Midbrain (tissue), 1 donor: ENCODE measurements around the gene POLR3E.
"Not testable (repeated sequence)": the region's sequence is repeated elsewhere in the genome, so short reads cannot be mapped to it uniquely, and the experiment has no call there.

ENCODE experiments used
- DNase-seq: peaks from one replicate; lab custom pipeline; 2025; lab: John Stamatoyannopoulos, UW

POLR3E gene

DNA sequence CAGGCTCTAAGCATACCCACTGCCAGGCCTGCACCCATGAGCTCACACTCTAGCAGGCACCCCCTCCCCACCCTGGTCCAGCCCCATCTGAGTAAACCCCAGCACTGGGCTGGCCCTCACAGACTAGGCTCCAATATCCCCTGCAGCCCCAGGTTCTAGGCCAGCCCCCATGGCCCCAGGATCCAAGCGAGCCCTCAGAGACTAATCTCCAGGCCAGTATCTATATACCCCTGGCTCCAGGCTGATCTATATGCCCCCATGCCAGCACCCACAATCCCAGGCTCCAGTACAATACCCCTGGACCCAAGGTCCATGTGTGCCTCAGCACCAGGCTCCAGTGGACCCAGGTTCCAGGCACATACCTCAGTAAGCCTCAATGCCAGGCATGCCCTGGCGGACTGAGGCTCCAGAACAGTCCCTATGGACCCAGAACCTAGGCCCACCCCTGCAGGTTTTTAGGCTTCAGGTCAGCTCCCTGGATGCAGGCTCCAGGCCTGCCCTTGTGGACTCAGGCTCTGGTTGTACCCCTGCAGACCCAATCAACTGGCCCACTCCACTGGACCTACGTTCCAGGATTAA is 38.5 kb downstream of the POLR3E start:
- no peak for DNase-seq

DNA sequence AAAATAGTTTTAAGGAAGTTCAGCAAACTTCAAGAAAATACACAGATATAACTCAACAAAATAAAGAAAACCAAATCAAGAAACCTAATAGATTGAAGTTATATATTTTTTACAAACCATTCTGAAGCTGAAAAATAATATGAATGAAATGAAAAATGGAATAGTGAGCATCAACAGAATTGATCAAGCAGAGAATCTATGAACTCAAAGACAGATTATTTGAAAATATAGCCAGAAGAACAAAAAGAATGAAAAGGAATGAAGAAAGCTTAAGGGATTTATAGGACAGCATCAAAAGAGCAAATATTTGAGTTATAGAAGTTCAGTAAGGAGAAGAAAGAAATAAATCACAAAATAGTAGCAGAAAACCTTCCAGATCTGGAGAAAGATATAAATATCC is 39.4 kb downstream of the POLR3E start:
- DNase-seq, result no peak

DNA sequence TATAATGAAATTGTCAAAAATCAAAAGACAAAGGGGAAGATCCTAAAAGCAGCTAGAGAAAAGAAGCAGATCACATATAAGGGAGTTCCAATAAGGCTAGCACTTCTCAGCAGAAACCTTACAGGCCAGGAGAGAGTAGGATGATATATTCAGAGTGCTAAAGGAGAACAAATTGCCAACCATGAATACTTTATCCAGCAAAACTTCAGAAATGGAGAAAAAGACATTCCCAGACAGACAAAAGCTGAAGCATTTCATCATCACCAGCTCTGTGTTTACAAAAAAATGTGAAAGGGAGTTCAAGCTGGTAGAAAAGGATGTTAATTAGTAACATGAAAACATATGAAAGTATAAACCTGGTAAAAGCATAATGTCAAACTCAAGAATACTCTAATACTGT is 39.8 kb downstream of the POLR3E start:
- no peak for DNase-seq

DNA sequence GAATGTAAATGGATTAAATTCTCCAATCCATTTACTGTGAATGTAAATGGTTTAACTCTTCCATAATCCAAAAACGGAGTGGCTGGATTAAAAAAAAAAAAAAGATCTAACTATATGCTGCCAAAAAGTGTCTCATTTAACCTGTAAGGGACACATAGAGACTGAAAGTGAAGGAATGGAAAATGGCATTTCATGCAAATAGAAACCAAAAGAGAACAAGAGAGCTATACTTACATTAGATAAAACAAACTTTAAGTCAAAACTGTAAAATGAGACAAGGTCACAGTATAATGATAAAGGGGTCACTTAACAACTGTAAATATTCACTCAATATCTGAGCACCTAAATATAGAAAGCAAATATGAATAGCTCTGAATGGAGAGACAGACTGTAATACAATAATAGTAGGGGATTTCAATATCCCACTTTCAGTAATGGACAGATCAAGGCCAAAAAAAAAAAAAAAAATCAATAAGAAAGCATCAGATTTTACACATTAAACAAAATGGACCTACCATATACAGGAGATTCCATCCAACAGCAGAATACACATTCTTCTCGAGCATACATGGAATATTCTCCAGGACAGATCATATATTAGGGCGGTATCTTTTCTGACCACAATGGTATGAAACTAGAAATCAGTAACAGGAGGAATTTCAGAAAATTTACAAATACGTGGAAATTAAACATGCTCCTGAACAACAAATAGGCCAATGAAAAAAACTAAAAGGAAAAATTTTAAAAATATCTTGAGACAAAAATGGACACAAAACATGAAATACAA is 40.8 kb downstream of the POLR3E start:
- DNase-seq, result no peak

DNA sequence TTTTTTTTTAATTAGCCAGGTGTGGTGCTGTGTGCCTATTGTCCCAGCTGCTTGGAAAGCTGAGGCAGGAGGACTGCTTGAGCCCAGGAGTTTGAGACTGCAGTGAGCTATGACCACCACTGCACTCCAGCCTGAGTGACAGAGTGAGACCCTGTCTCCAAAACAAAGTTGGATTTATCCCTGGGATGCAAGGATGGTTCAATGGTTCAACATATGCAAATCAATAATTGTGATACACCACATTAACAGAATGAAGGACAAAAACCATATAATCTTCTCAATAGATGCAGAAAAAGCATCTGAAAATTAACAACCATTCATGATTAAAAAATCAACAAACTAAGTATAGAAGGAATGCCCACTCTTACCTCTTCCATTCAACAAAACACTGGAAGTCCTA is 43.7 kb downstream of the POLR3E start:
- DNase-seq, result no peak

DNA sequence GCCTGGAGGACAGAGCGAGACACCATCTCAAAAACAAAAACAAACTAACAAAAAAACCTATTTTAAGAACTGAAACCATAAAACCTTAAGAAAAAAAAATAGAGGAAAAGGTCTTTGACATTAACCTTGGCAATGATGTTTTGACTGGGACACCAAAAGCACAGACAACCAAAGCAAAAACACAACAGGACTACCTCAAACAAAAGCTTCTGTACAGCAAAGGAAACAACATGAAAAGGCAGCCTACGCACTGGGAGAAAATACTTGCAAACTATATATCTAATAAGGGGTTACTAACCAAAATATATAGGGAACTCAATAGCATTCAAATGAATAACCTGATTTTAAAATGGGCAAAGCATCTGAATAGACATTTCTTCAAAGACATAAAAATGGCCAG is 44.9 kb downstream of the POLR3E start:
- no peak for DNase-seq

DNA sequence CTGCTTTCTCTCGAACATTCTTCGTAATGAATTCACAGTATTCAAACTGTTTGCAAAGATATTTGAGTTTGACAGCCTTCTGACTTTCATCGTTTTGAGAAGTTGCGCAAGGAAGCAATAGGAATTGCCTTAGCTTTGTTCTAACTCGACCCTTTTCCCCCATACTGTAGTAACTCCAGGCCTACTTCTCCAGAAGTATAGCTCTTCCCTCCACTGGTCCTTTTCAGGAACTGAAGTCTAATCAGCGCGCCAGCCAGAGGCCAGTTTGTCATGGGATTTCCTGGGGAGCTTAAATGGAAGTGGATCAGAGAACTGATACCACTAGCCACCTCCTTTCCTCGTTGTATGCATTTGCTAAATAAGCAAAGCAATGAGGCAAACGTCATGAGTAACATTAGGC is 49.3 kb downstream of the POLR3E start:
- DNase-seq, result no peak

DNA sequence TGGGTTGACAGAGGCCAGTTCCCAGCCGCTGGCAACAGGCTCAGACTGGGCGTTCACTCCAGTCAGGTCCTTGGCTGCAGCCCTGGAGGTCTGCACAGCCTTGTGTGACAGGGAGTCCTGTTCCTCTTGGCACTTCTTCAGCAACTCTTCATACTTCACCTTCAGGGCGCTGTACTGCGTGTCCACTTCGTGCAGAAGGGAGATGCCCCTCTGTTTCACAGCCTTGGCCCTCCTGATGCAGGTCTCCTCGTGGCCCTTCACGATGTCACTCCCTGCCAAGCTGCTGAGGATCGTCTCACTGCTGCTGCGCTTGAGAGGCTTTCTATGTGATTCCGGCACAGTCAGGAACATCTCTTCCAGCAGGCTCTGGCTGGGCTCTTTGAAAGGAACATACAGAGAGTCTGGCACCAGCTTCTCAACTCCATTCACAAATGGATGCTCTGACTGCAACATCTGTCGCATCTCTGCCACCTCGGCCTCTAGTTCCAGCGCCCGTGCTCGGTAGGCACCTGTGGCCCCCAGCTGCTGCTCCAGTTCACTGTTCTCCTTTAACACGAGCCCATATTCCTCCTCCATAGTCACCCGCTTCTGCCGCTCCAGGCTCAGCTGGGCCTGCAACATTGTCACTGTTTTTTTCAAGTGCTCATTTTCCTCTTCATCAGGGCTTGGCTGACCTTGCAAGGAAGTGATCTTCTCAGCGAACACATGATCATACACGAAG is 50.1 kb downstream of the POLR3E start:
- DNase-seq, result peak; percentile 20

DNA sequence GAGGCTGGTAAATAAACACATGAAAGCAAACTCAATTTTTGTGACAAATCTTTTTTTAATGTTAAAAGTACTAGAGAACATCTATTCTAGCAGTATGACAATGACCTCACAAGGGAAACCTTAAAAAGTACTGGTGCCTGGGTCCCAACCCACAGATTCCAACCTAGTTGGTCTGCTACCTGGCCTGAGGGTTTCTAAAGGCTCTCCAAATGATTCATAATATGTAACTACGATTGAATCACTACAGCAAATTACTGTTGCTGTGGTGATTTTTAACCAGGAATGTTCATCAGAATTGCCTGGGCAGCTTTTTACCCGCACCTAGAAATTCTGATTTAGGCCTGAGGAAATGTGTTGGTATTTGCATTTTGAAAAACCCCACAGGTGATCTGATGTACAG is 51.1 kb downstream of the POLR3E start:
- DNase-seq, result no peak

DNA sequence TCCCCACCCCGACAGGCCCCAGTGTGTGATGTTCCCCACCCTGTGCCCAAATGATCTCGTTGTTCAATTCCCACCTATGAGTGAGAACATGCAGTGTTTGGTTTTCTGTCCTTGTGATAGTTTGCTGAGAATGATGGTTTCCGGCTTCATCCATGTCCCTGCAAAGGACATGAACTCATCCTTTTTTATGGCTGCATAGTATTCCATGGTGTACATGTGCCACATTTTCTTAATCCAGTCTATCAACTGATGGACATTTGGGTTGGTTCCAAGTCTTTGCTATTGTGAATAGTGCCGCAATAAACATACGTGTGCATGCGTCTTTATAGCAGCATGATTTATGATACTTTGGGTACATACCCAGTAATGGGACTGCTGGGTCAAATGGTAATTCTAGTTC is 53.8 kb downstream of the POLR3E start:
- DNase-seq, result not testable (repeated sequence)

DNA sequence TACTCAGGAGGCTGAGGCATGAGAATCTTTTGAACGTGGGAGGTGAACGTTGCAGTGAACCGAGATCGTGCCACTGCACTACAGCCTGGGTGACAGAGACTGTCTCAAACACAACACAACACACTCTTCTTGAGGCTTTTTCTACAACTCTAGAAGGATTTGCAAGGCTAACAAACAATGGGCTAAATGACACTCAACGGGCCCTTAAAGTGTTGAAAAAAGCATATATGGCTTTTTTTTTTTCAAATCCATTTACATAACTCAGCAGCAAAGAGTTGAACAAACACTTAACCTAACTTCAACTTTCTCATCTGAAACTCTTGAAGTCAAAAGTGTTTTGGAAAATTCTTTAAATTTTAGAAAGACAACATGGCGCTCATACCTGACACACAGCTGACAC is 54.9 kb downstream of the POLR3E start:
- no peak for DNase-seq

DNA sequence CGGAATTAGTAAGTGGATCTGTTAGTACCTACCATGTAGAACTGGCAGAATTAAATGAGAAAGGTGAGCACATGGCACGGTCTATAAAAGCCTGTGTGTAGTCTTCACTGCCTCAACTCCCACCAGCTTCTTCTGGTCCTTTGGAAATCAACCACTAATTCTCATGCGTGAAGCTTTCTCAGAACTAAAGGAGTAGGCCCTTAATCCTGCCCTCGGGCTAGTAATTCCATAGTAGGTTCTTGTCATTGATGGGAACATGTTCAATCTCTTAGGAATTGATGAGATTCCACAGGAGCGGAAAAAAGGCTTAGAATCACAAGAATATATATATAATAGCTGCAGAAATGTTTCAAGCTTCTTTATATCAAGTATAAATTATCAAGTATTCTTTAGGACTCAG is 55.5 kb downstream of the POLR3E start:
- DNase-seq, result no peak

DNA sequence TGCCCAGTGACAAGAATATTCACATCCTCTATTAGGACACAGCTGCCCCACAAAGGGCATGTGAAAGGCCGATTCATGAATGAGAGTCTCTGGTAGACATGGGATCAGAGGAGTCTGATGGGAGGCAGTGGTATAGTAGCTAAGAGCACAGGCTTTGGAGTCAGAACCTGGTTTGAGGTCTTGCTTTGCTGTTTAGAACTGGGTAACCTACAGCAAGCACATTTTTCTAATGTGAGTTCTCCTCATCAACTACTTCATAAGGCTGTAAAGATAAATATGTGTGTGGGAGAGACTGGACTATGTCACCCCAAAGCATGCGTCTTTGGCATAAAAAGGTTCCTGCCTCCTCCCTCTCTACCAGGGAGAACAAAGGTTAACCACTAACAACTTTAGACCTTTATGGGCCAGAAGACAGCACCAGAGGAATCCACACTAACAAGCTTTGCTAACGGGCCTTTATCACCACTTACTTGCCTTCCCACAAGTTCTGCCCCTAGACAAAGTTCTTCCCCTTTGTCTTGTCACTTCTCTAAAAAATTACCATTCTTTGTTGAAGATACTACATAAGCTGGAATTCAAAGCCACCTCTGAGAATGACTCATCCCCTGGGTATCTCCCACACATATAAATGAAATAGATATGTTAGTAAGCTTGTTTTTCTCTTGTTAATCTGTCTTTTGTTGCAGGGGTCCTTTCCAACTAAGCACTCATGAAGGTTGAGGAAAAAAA is 56.1 kb downstream of the POLR3E start:
- no peak for DNase-seq

DNA sequence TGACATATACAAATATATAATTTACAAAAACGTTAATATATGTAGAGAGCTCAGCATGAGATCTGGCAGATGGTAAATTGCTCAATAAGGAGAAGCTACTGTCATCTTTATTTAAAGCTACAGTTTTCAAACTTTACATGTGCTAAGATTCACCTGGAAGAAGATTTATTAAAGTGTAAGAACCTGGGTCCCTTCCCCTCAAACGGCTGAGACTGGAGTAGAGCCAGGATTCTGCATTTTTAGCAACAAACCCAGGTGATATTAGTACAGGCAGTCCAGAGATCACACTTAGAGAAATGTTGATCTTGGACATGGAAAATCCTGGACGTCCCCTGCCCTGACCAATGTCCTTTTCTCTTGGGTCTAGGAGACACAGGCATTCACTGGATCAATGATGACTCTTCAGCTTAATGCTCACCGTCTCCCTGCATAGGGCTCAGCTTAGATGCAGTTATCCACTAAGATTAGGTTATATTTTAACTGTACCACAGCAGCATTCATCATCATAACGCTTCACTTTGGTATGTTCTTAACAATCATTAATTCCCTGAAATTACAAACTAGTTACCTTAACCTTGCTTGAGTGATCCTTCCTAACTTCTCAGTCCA is 56.8 kb downstream of the POLR3E start:
- no peak for DNase-seq

DNA sequence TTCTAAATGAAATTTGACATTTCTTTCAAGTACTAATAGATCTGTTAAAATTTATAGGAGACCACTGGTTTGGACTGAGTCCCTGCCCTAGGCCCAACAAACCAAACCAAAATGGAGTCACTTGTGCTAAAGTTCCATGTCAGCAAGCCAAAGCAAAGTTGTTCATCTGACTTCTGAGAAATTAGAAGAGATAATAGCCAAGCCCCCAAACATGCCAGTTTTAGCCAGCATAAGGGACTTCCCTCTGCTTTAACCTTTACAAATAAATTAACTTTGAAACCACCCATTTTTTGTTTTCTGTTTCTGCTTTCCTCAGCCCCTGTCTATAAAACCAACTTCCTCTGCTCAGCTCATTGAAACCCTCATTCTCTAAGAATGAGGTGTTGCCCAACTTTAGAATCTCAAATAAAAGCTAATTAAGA is 58.3 kb downstream of the POLR3E start:
- DNase-seq, result no peak

DNA sequence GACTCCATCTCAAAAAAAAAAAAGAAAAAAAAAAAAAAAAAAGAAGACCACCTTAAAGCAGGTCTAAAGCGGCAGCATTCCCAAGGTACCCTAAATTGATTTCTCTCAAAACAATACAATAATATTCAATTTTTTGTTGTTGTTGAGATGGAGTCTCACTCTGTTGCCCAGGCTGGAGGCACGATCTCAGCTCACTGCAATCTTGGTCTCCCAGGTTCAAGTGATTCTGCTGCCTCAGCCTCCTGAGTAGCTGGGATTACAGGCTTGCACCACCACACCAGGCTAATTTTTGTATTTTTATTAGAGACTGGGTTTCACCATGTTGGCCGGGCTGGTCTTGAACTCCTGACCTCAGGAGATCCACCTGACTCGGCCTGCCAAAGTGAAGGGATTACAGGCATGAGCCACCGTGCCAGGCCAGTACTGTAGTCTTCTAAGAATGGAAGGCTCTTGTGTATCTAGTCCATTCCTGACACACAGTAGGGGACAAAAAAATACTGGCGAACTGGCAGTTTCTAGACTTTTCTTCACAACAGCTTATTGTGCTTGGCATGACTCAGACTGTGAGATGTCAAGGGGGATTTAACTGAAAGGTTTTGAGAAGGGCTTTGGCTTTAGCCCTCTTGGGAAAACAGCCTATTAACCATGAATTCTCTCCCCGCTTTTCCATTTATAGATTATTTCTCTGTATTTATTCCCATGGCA is 59.9 kb downstream of the POLR3E start:
- DNase-seq, result no peak

DNA sequence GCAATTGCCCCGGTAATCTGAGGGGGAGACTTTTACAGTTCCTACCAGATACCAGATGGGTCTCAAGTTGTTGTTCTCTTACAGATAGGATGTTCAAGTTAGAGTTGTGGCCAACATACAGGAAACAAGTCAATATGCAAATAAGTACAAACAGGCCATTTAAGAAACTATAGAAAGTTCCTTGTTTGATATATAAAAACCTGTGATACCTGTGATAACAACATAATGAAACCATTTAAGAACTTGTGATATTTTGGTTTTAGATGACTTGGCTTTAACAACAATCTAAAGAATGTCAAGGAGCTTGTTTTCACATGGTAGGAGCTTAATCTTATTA is 60.4 kb downstream of the POLR3E start:
- no peak for DNase-seq

DNA sequence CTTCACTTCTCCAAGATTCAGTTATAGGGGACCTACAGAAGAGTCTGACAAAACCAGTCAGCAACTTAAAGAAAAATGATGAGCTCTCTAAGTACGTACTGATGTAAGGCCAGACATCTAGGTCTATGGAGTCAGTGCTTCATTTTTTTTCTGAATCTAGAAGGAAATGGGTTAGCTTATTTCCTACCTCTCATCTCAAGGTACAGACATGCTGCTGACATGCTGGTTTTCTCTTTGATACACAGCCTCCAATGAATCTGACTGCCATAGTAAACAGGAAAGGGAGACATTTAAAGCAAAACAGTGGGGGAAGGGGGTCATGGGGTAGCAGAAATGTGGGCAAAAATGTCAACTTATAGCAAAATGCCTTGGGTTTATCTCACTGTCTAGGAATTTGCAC is 60.8 kb downstream of the POLR3E start:
- no peak for DNase-seq

DNA sequence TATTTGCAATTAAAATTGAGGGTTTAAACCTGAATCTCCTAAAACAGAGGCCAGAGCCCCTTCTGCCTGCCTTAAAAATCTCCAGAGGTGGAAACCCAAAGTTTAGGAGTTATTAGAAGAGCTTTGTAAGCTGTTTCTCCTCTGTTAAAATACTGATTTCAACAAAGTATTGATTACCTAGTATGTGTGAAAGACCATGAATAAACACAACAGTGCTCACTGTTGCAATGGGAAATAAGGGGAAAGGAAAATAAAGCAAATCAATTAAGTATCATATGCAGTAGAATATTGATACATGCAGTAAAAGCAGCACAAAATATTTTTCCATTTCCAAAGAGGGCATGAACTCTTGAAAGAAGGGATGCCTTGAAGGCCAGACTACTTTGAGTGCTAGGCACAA is 62.5 kb downstream of the POLR3E start:
- DNase-seq, result no peak

DNA sequence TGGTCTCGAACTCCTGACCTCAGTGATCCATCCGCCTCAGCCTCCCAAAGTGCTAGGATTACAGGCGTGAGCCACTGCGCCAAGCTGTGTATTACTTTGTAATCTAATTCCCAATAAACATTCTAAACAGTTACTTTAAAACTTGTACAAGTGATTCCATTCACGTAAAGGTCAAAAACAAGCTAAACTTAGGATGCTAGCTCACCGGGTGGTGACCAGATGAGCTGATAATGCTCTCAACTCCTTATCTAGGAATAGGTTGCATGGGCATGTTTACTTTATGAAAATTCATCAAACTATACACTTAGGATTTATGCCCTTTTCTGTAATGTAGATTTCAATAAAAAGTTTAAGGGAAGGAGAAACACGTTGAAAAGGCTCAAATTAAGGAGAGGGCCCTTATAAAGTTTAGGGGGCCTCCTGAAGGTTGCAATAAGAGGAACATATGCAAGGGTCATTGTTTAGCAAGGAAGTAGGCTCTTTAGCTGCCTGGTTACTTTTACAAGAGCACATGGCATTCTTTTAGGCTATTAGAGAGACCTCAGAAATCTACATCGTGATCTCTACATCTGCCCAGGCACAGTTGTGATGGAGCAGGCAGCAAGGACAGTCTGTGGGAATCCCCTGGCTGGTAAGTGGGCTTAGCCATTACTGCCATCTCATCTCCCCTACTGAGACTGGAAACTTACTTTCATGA is 63.9 kb downstream of the POLR3E start:
- DNase-seq, result no peak

DNA sequence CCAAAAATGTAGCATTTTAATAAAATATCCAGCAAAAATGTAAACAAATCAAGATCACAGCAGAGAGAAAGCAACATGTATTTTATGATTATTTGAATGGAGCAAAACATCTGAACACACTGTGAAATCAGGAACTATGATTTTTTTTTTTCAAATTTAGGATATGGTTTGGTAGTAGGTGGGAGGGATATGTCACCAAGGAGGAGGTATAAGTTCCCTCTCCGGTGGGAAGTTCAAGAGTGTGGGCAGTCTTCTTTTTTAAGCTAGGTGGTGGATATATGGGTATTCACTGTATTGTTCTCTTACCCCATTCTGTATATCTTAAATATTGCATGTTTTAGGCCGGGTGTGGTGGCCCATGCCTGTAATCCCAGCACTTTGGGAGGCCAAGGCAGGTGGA is 67.0 kb downstream of the POLR3E start:
- DNase-seq, result no peak
